Heart left ventricle (tissue), 16 donors: ENCODE measurements around the gene MAGI2. TPM values are rescaled to one million over a fixed set of nuclear protein-coding genes. Genes with fewer than 3 reads are reported as not detected.

ENCODE experiments used
- ATAC-seq, 4 donors: fragments of 200-7000 bp; cut with Tn5 transposase; one replicate each; pipeline ENCODE4 v1.9.1; 2020 to 2022; ENCODE audit warnings: moderate library complexity in 4 of 4, mild to moderate bottlenecking in 3 of 4, moderate number of reproducible peaks in 1 of 4
- DNase-seq, 5 donors: peaks; one replicate each; pipeline ENCODE4 v3.0.0-alpha.2; 2020
- H3K27ac ChIP-seq, 12 donors: fragments of 200-600 bp; sonication (generic) in 4 of 12; one replicate each; pipeline versions ENCODE4 v1.5.0 to v1.8.0; 2016 to 2022; ENCODE audit warnings: mild to moderate bottlenecking in 2 of 12
- H3K27me3 ChIP-seq, 9 donors: fragments of 200-600 bp; sonication (generic) in 2 of 9; one replicate each; pipeline versions ENCODE4 v1.5.1 to v1.8.0; 2016 to 2022; ENCODE audit warnings: mild to moderate bottlenecking in 3 of 9
- H3K36me3 ChIP-seq, 9 donors: fragments of 200-600 bp; sonication (generic) in 2 of 9; one replicate each; pipeline versions ENCODE4 v1.5.0 to v1.8.0; 2018 to 2022; ENCODE audit warnings: mild to moderate bottlenecking in 2 of 9
- H3K4me1 ChIP-seq, 12 donors: fragments of 200-600 bp; sonication (generic) in 4 of 12; one replicate each; pipeline versions ENCODE4 v1.5.0 to v1.8.0; 2016 to 2022; ENCODE audit warnings: mild to moderate bottlenecking in 3 of 12
- H3K4me3 ChIP-seq, 12 donors: fragments of 200-600 bp; sonication (generic) in 4 of 12; one replicate each; pipeline versions ENCODE4 v1.5.0 to v1.8.0; 2017 to 2022; ENCODE audit warnings: mild to moderate bottlenecking in 9 of 12, moderate library complexity in 4 of 12
- H3K9me3 ChIP-seq, 12 donors: fragments of 200-600 bp; sonication (generic) in 4 of 12; one replicate each; pipeline versions ENCODE4 v1.5.0 to v1.8.0; 2016 to 2022; ENCODE audit warnings: mild to moderate bottlenecking in 1 of 12
- POLR2A ChIP-seq, 2 donors: fragments of 450-650 bp; IDR thresholded peaks; one replicate each; pipeline ENCODE4 v1.6.1; 2017; ENCODE audit warnings: antibody characterized with exemption in 2 of 2, mild to moderate bottlenecking in 2 of 2, moderate library complexity in 2 of 2
- WGBS, 4 donors: extraction: QIAGEN DNeasy Blood & Tissue Kit in 2 of 4; methylation state at CpG; one replicate each; pipeline versions ENCODE4 v1.1.5 to v1.1.7; 2013 to 2018; 5-methylcytosine and 5-hydroxymethylcytosine counted together
- intact Hi-C, 10 donors: fragments of 100-400 bp; cut with DNase I; formaldehyde crosslinking; loops; one replicate each; pipeline versions ENCODE4 v1.11.1 to v1.14.2; 2022
- polyA plus RNA-seq, 2 donors: library from polyadenylated mRNA; stranded (reverse); fragments of 200-250 nt; gene quantifications; one replicate each; pipeline ENCODE4 v1.2.3, GENCODE V29; 2013
- total RNA-seq, 9 donors: library from RNA; depleted of rRNA in 2 of 9; stranded (reverse); fragments of >200 nt in 2 of 9; fragmentation: NEBNext Ultra II Directional in 3 of 9; extraction: Animal tissue kit (Norgen Biotek cat#: 25700) in 3 of 9; gene quantifications; one replicate each; pipeline versions ENCODE4 v1.1.0 to v1.2.4, GENCODE V29; 2016 to 2023
- TF ChIP-seq, protein P1 (sequence below), 12 donors: fragments of 200-600 bp; sonication (generic) in 4 of 12; IDR thresholded peaks; one replicate each; pipeline versions ENCODE4 v1.5.0 to v1.8.0; 2018 to 2022; ENCODE audit warnings: antibody characterized with exemption in 12 of 12, mild to moderate bottlenecking in 5 of 12
- donor health status: ischemic (EF 13 %, LVEDD 7.1; RV severe dilation, severe dysfunction).
- donor health status: healthy with polysubstance abuse.
- donor health status: DM: no; HTN: yes; CAD: no.
- donor health status: DM: no; HTN: no; CAD: no.
- donor health status: ischemic (EF 25% LVEDD 6.9; RV normal size, moderate dysfunction).
- donor health status: ischemic (EF 25% LVEDD 5.7; RV mildly dilated, moderate dysfunction).
- donor health status: healthy.
- donor health status: DM: yes; HTN: yes; CAD: no.
- donor health status: ischemic (EF 35%, LVEDD 5.7; RV mildly dilated, moderate dysfunction).
- donor health status: nonischemic (EF 11% LVEDD 7.7; RV severe dilation, severe dysfunction).
- donor health status: DM: yes; HTN: yes; CAD: no.
- donor health status: PGD.
- donor health status: ischemic (EF 29% LVEDD 5.4; RV normal size, mild dysfunction).
- donor health status: nonischemic (EF 23%, LVEDD 6.1; RV moderate dilation, normal function).

MAGI2 gene
- total and polyA plus RNA-seq, 11 donors: 1.1 to 6.8 (median 3.8) TPM

DNA sequence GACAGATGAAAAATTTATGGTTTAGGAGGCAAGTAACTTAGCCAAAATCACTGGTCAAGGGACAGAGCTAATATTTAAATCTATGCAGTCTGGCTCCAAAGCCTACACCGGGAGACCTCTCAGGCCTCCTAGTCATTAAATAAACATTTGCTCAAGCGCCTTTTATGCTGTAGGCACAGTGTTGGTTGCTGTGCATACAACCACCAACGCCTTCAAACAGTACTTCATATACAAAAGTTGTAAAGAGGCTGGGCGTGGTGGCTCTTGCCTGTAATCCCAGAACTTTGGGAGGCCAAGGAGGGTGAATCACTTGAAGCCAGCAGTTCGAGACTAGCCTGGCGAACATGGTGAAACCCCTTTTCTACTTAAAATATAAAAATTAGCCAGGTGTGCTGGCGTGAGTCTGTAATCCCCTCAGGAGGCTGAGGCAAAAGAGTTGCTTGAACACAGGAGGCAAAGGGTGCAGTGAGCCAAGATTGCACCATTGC lies 159.8 kb downstream of the MAGI2 start:
- H3K36me3 ChIP-seq: no peaks in the 10 kb centered on the region
- ATAC-seq: no peak
- no peaks in the 10 kb centered on the region for H3K9me3 ChIP-seq
- intact Hi-C loops: loop anchor here in 2 of 10 donors (10.0 kb wide), 2 partner anchors 251 to 441 kb away; no protein-coding TSS in a partner anchor
- H3K4me1 ChIP-seq: no peaks in the 10 kb centered on the region
- H3K4me3 ChIP-seq: no peak overlapping the region
- TF ChIP-seq, protein P1, sequence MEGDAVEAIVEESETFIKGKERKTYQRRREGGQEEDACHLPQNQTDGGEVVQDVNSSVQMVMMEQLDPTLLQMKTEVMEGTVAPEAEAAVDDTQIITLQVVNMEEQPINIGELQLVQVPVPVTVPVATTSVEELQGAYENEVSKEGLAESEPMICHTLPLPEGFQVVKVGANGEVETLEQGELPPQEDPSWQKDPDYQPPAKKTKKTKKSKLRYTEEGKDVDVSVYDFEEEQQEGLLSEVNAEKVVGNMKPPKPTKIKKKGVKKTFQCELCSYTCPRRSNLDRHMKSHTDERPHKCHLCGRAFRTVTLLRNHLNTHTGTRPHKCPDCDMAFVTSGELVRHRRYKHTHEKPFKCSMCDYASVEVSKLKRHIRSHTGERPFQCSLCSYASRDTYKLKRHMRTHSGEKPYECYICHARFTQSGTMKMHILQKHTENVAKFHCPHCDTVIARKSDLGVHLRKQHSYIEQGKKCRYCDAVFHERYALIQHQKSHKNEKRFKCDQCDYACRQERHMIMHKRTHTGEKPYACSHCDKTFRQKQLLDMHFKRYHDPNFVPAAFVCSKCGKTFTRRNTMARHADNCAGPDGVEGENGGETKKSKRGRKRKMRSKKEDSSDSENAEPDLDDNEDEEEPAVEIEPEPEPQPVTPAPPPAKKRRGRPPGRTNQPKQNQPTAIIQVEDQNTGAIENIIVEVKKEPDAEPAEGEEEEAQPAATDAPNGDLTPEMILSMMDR (IDR thresholded peaks at IDR 0.05): no peak
- no peak for TF ChIP-seq POLR2A (IDR thresholded peaks at IDR 0.05)
- no peaks in the 10 kb centered on the region for H3K27me3 ChIP-seq
- no peak for DNase-seq
- WGBS, 4 donors: 85 to 91% (median 90%) methylated on average over 7 of the region's 7 CpGs
- no peak overlapping the region for H3K27ac ChIP-seq

DNA sequence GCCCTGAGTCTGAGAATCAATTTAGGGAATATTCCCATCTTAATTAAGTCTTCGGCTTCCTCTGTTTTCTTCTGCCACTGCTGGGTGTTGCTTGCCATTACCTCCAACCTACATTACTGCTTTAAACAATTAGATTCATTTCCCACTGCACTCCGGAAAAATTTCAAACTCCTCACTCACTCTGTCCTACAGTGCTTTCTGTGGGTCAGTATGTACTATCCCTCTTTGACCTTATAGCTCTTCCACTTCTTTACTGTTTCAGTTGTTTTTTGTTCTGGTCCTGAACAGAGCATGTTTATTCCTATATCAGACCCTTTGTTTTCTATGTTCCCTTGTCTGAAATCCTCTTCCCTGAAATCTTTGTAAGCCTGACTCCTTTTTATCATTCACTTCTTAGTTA lies 160.6 kb downstream of the MAGI2 start:
- TF ChIP-seq, protein P1 (IDR thresholded peaks at IDR 0.05): no peak
- TF ChIP-seq POLR2A (IDR thresholded peaks at IDR 0.05): no peak
- Histone ChIP-seq H3K4me3 (no peak overlapping the region), H3K36me3 (no peaks in the 10 kb centered on the region), H3K27me3 (no peaks in the 10 kb centered on the region), H3K9me3 (no peaks in the 10 kb centered on the region), H3K4me1 (no peaks in the 10 kb centered on the region), H3K27ac (no peak overlapping the region)
- intact Hi-C loops: loop anchor here in 2 of 10 donors (10.0 kb wide), 2 partner anchors 252 to 442 kb away; no protein-coding TSS in a partner anchor
- DNase-seq (no peak), ATAC-seq (no peak)
- 82 to 93% (median 87%) methylated on average over 2 of the region's 2 CpGs for WGBS, 4 donors

DNA sequence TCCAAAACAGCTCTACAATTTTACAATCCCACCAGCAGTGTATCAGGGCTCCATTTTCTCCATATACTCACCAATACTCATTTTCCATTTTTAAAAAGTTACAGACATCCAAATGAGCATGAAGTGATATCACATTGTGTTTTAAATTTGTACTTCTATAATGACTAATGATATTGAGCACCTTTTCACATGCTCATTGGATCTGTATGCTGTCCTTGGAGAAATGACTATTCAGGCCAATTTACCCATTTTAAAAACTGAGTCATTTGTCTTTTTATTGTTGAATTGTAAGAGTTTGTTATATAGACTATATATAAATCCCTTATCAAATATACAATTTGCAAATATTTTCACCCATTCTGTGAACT lies 162.0 kb downstream of the MAGI2 start:
- Histone ChIP-seq H3K27ac (no peak overlapping the region), H3K36me3 (no peaks in the 10 kb centered on the region), H3K4me3 (no peak overlapping the region), H3K9me3 (no peaks in the 10 kb centered on the region), H3K4me1 (no peaks in the 10 kb centered on the region), H3K27me3 (no peaks in the 10 kb centered on the region)
- DNase-seq (no peak), ATAC-seq (no peak)
- intact Hi-C loops: loop anchor here in 2 of 10 donors (10.0 kb wide), 2 partner anchors 253 to 443 kb away; no protein-coding TSS in a partner anchor
- TF ChIP-seq, protein P1 (IDR thresholded peaks at IDR 0.05): no peak
- no peak for TF ChIP-seq POLR2A (IDR thresholded peaks at IDR 0.05)

DNA sequence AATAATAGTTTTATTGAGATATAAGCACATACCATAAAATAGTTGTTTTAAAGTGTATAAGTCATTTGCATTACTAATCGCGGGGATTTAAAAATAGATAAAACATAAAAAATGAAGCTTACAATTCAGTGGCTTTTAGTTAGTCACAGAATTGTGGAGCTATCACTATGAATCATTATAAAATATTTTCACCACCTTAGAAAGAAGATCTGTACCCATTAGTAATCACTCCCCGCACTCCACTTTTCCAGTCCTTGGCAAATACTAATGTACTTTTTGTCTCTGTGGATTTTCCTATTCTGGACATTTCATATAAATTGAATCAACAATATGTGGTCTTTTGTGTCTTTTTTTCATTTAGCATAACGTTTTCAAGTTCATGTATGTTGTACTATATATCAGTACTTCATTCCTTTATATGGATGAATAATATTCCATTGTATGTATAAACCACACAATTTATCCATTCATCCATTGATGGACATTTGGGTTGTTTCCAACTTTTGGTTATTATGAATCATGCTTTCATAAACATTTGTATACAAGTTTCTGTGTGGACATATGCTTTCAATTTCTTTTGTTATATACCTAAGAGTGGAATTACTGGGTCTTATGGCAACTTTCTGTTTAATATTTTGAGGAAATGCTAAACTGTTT lies 162.5 kb downstream of the MAGI2 start:
- TF ChIP-seq, protein P1 (IDR thresholded peaks at IDR 0.05): no peak
- TF ChIP-seq POLR2A (IDR thresholded peaks at IDR 0.05): no peak

More for the DNA sequence above, 162.5 kb downstream of the MAGI2 start:
- DNase-seq (no peak), ATAC-seq (no peak)
- no peaks in the 10 kb centered on the region for H3K27me3 ChIP-seq
- no peaks in the 10 kb centered on the region for H3K9me3 ChIP-seq
- no peak overlapping the region for H3K27ac ChIP-seq
- H3K4me3 ChIP-seq: no peak overlapping the region
- no peaks in the 10 kb centered on the region for H3K4me1 ChIP-seq
- intact Hi-C loops: loop anchor here in 2 of 10 donors (10.0 kb wide), 2 partner anchors 254 to 444 kb away; no protein-coding TSS in a partner anchor
- WGBS, 4 donors: 80 to 85% (median 82%) methylated on average over 4 of the region's 4 CpGs
- H3K36me3 ChIP-seq: no peaks in the 10 kb centered on the region
